ENCODE measurements around the gene CMSS1. TPM values are rescaled to one million over a fixed set of nuclear protein-coding genes. Genes with fewer than 3 reads are reported as not detected.

The CMSS1 gene
- polyA plus RNA-seq, 1 donor: 25.0 TPM

- no peak for DNase-seq (ENCODE audit: low read depth)
Observed at GRCh38 chr3:100140976-100141375, 323.3 kb downstream of the CMSS1 start.

- no peak for DNase-seq (ENCODE audit: low read depth)
Observed at GRCh38 chr3:100141586-100141985, 323.9 kb downstream of the CMSS1 start.

GRCh38 chr3:100144255-100144866, 326.7 kb downstream of the CMSS1 start:
- no peak for DNase-seq (ENCODE audit: low read depth)

- DNase-seq (ENCODE audit: low read depth): no peak
Observed at GRCh38 chr3:100149130-100149529, 331.5 kb downstream of the CMSS1 start.

GRCh38 chr3:100149713-100150415, 332.2 kb downstream of the CMSS1 start:
- no peak for DNase-seq (ENCODE audit: low read depth)

GRCh38 chr3:100150473-100150872, 332.8 kb downstream of the CMSS1 start:
- peak; percentile 84 for DNase-seq (ENCODE audit: low read depth)

- DNase-seq (ENCODE audit: low read depth): no peak
Observed at GRCh38 chr3:100151024-100151707, 333.5 kb downstream of the CMSS1 start.

- no peak for DNase-seq (ENCODE audit: low read depth)
Observed at GRCh38 chr3:100154171-100154570, 336.5 kb downstream of the CMSS1 start.

GRCh38 chr3:100155128-100155527, 337.5 kb downstream of the CMSS1 start:
- DNase-seq (ENCODE audit: low read depth): no peak

- no peak for DNase-seq (ENCODE audit: low read depth)
Observed at GRCh38 chr3:100155590-100155989, 337.9 kb downstream of the CMSS1 start.

- DNase-seq (ENCODE audit: low read depth): no peak
Observed at GRCh38 chr3:100157685-100158084, 340.0 kb downstream of the CMSS1 start.

- DNase-seq (ENCODE audit: low read depth): no peak
Observed at GRCh38 chr3:100158918-100159330, 341.3 kb downstream of the CMSS1 start.

GRCh38 chr3:100159331-100160153, 341.9 kb downstream of the CMSS1 start:
- no peak for DNase-seq (ENCODE audit: low read depth)

GRCh38 chr3:100160521-100160920, 342.9 kb downstream of the CMSS1 start:
- no peak for DNase-seq (ENCODE audit: low read depth)

- DNase-seq (ENCODE audit: low read depth): no peak
Observed at GRCh38 chr3:100163787-100164186, 346.1 kb downstream of the CMSS1 start.

GRCh38 chr3:100164743-100165142, 347.1 kb downstream of the CMSS1 start:
- no peak for DNase-seq (ENCODE audit: low read depth)

- no peak for DNase-seq (ENCODE audit: low read depth)
Observed at GRCh38 chr3:100165926-100166550, 348.4 kb downstream of the CMSS1 start.

GRCh38 chr3:100169201-100169920, 351.7 kb downstream of the CMSS1 start:
- no peak for DNase-seq (ENCODE audit: low read depth)

- DNase-seq (ENCODE audit: low read depth): no peak
Observed at GRCh38 chr3:100170486-100170885, 352.8 kb downstream of the CMSS1 start.

GRCh38 chr3:100171211-100171914, 353.7 kb downstream of the CMSS1 start:
- DNase-seq (ENCODE audit: low read depth): no peak
